Activated naive CD4-positive, alpha-beta T cell treated with anti-CD3 and anti-CD28 coated beads, Interleukin-2, amount 50 U/mL, for 72 hours (primary cell): Measurements from ENCODE around the gene ITPR2. TPM values are rescaled to one million over a fixed set of nuclear protein-coding genes. Genes with fewer than 3 reads are reported as not detected.
A peak's percentile ranks its signal among the peaks of the same experiment; 100 is the strongest.

ENCODE experiments used
- ATAC-seq, 2 donors: fragments of 150-1000 bp; cut with Tn5 transposase; 2 replicates each; pipeline ENCODE4 v1.10.0; 2021; ENCODE audit warnings: mild to moderate bottlenecking in 2 of 2, moderate library complexity in 2 of 2
- DNase-seq, 2 donors: peaks; one replicate each; pipeline ENCODE4 v3.0.0; 2021 to 2022; ENCODE audit warnings: low spot score in 2 of 2
- H3K27ac Mint-ChIP-seq, 2 donors: one replicate each; pipeline ENCODE4 v1.8.0; 2022; ENCODE audit warnings: mild to moderate bottlenecking in 2 of 2, mixed read lengths in 2 of 2
- H3K36me3 Mint-ChIP-seq, 2 donors: one replicate each; pipeline ENCODE4 v1.8.0; 2022; ENCODE audit warnings: mixed read lengths in 2 of 2
- H3K9me3 Mint-ChIP-seq, 2 donors: one replicate each; pipeline ENCODE4 v1.8.0; 2022; ENCODE audit warnings: mixed read lengths in 2 of 2
- total RNA-seq, 2 donors: library from RNA; stranded (reverse); gene quantifications; one replicate each; pipeline ENCODE4 v1.2.3, GENCODE V29; 2022

The ITPR2 gene
- total RNA-seq, 2 donors from 2014 or later = 44.6 to 46.1 TPM

DNA sequence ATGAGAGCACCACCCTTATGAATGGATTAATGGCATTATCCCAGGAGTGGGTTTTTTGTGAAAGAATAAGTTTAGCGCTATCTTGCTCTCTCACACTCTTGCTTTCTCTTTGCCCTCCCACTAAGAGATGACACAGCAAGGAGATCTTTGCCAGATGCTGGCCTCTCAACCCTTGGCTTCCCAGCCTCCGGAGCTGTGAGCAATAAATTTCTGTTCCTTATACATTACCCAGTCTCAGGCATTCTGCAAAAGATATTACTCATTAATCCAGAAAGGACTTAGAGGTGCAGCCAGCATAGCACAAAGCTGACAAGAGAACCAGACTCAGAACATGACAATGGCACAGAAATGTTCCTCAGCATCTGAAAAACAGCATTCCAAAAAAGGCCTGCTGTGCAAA is 190.6 kb downstream of the ITPR2 start:
- no peak for DNase-seq
- Mint-ChIP-seq H3K9me3 (peaks cover 0 to 4% of the 10 kb centered on the region in 2 donors), H3K27ac (no peak overlapping the region)

DNA sequence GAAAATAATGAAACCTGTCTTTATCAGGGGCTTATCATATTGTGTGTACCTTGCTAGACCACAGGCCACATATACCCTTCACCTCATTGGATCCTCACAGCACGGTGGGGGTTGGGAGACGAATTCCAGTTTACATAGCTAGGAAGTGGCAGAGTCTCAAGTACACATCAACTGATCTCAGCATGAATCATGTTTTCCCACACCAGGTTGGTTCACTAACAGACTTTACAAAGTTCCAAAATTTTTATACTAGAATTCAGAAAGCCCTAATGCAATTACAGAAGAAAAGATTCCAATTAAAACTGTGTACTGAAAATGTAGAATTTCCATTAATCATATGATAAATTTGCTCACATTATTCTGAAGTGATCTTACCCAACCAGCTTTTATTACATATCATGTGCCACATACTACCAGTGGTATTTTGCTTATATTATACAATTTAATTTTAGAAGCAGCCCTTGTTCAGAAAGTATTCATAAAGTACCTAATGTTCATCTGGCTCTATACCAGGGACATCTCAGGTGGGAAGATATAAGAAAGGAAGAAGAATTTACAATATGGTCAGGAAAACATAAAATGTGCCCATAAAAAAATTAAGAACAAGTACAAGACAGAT is 196.2 kb downstream of the ITPR2 start:
- DNase-seq (no peak), ATAC-seq (no peak)
- Mint-ChIP-seq H3K36me3 (peaks cover 0 to 5% of the 10 kb centered on the region in 2 donors), H3K27ac (no peak overlapping the region), H3K9me3 (no peaks in the 10 kb centered on the region)

More for the DNA sequence above, 190.6 kb downstream of the ITPR2 start:
- H3K36me3 Mint-ChIP-seq = peaks cover 6 to 16% of the 10 kb centered on the region in 2 donors
- no peak for ATAC-seq

DNA sequence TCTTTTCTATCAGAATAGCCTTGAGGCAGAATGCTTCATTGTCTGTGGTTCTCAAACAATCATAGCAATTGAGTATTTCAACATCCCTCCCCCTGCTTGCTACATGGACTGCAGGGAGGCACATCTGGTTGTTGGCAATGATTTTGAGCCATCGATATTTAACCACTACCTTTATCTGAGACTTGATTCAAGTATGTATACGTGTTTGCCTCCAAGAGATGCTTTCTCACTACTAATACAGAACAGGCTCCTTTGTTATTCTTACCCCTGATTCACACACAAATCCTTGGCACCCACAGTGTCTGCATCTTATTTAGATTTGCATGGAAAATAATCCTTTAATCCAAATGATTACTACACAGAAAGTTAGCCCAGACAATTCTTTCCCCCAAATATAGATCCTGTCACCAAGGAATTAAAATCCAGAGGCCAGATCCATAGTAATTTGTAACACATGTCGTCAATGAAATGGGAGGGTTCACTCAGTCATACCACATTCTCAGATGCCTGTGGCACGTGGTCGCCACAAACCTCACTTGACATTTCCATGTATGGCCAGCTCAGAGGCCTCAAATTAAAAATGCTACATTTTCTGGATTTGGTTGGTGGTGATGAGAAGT is 199.3 kb downstream of the ITPR2 start:
- Mint-ChIP-seq H3K9me3 (no peaks in the 10 kb centered on the region), H3K36me3 (peaks cover 0 to 10% of the 10 kb centered on the region in 2 donors), H3K27ac (no peak overlapping the region)
- ATAC-seq = peak; percentile 22 to 41
- no peak for DNase-seq

DNA sequence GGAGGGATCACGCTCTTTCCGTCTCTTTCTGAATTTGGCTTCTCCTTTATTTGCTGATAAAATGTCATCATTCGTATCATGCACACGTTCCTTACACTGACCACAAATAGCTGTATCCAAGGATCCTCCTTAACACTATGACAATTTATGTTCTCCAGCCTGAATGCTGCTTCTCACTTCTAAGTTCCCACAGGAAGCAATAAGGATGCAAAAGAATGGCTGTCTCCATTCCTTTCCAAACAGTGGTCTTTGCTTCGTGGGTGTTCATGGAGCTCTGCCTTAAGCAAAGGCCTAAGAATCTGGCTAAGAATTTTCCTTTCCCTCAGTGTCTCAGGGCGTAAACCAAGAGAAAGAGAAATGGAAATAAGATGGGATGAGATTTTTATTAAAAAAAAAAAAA is 200.2 kb downstream of the ITPR2 start:
- Mint-ChIP-seq H3K36me3 (peaks cover 0 to 16% of the 10 kb centered on the region in 2 donors), H3K9me3 (no peaks in the 10 kb centered on the region), H3K27ac (no peak overlapping the region)
- no peak for ATAC-seq
- no peak for DNase-seq

DNA sequence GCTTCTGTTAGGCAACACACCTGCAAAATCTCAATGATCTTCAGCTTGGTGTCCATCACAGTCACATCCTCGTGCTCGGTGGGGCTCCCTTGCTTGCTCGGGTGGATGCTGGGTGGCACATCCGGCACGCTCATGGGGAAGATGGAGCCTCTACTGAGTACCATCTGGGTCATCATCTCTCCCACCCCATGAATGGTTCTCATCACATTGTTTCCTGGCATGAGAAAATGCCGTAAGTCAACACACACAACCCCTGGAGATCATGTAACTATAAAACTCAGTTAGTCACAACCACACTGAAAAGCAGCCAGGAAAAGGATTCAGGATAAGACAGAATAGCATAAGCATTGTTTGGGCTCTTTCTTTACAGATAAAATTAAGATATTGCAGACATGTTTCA is 201.1 kb downstream of the ITPR2 start:
- Mint-ChIP-seq H3K9me3 (no peaks in the 10 kb centered on the region), H3K36me3 (peaks cover 0 to 22% of the 10 kb centered on the region in 2 donors), H3K27ac (no peak overlapping the region)
- DNase-seq (no peak), ATAC-seq (no peak)

DNA sequence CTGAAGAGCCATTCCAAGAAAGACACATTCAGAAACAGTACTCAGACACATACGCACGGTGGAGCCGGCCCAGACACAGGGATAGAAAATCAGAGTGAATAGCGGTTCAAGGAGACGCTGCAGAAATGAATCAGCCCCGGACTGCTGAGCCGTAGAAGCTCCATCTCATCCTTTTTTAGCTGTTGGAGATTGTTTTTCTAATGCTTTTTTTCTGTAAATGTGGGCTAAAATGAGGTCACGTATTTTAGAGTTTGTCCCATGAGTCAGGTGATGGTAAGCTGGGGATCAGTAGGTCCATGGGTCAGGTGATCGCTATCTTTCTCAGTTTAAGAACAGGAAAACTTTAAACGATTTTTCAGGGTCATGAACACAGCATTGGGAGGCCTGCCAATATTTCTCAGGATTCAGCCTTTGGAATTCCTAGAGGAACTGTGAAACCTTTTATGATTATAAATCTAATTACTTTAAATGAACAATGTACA is 202.4 kb downstream of the ITPR2 start:
- ATAC-seq (no peak), DNase-seq (no peak)
- no peak overlapping the region for H3K27ac Mint-ChIP-seq
- H3K9me3 Mint-ChIP-seq = no peaks in the 10 kb centered on the region
- peaks cover 9 to 22% of the 10 kb centered on the region in 2 donors for H3K36me3 Mint-ChIP-seq

DNA sequence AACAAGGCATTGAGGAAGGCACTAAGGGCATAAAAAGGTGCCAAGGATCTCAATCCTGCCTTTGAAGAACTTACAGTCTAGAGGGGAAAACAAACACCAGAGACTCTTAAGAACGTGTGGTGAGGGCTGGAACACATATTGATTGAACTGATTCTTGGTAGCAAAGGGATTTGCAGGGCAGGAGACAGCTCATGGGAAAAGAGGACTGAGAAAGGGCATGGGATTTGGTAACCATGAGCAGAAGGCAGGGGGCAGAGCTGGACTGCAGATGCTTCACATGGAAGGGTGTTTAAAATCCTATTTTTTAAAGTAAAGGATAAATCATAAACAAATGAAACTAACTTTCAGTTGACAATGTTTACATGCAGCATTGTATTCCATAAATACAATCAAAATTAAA is 203.1 kb downstream of the ITPR2 start:
- no peak for DNase-seq

DNA sequence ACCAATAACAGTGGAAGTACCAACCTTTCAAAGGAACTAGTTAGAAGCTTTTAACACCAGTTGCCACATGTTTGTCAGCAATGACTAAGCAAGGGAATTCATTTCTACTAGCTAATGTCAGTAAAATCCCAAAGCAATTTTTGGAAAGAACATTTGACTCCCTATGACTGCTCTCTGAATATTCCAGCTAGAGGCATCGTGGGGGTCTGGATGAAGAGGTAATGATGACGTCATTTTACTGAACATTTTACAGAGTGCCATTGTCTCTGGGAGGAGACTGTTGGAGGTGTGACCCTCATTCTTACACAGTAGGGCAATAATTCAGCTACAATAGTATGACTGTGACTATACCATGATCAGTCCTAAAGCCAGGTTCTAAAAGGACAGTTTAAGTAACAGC is 204.8 kb downstream of the ITPR2 start:
- Mint-ChIP-seq H3K27ac (no peak overlapping the region), H3K36me3 (peaks cover 9 to 27% of the 10 kb centered on the region in 2 donors), H3K9me3 (no peaks in the 10 kb centered on the region)
- no peak for ATAC-seq
- no peak for DNase-seq

More for the DNA sequence above, 203.1 kb downstream of the ITPR2 start:
- no peak for ATAC-seq
- H3K27ac Mint-ChIP-seq = peak overlapping the region in 1 of 2 donors; percentile 23
- H3K36me3 Mint-ChIP-seq = peaks cover 9 to 24% of the 10 kb centered on the region in 2 donors
- H3K9me3 Mint-ChIP-seq = no peaks in the 10 kb centered on the region

DNA sequence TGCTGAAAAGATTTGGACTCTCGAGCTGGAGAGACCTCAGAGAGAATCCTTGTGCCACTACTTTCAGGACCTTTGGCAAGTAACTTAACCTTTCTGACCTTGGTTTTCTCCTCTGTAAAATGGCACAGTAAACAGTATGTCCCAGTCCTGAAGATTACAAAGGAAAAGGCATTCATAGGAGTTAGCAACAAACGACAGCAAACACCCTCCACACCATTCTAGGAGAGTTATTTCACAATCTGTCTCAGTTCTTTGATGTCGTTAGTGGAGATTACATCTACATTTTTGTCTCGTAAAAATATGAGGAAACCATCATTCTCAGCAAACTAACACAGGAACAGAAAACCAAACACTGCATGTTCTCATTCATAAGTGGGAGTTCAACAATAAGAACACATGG is 205.7 kb downstream of the ITPR2 start:
- no peak for DNase-seq
- ATAC-seq = no peak
- Mint-ChIP-seq H3K9me3 (no peaks in the 10 kb centered on the region), H3K36me3 (peaks cover 9 to 29% of the 10 kb centered on the region in 2 donors), H3K27ac (no peak overlapping the region)

DNA sequence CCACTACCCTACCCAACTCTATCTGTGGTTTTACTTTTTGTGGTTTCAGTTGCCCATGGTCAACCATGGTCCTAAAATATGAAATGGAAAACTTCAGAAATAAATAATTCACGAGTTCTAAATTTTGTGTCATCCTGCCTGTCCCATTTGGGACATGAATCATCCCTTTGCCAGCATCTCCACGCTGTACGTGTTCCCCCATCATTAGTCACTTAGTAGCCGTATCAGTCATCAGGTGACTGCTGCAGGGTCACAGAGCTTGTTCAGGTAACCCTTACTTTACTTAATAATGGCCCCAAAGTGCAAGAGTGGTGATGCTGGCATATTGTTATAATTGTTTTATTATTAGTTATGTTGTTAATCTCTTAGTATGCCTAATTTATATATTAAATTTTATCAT is 209.9 kb downstream of the ITPR2 start:
- Mint-ChIP-seq H3K9me3 (no peaks in the 10 kb centered on the region), H3K36me3 (peaks cover 9 to 25% of the 10 kb centered on the region in 2 donors), H3K27ac (no peak overlapping the region)
- no peak for DNase-seq
- ATAC-seq = peak; percentile 84 to 98

DNA sequence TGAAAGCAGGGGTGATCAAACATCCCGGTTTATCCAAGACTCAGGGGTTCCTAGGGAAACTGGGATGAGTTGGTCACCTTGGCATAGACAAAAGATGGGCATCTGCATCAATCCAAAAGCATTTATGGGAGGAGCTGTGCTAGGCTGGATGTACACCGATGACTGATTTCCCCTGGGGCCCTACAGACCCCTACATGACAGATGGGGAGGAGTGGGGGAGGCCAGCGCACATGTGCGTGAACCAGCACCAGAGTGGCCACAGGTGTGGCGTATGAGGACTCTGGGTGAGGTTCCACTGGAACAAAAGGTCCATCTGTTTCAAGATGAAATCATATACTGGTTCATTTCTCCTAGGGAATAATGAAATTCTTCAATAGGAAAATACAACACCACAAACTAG is 210.4 kb downstream of the ITPR2 start:
- DNase-seq (no peak), ATAC-seq (no peak)
- peaks cover 9 to 24% of the 10 kb centered on the region in 2 donors for H3K36me3 Mint-ChIP-seq
- no peaks in the 10 kb centered on the region for H3K9me3 Mint-ChIP-seq
- no peak overlapping the region for H3K27ac Mint-ChIP-seq

DNA sequence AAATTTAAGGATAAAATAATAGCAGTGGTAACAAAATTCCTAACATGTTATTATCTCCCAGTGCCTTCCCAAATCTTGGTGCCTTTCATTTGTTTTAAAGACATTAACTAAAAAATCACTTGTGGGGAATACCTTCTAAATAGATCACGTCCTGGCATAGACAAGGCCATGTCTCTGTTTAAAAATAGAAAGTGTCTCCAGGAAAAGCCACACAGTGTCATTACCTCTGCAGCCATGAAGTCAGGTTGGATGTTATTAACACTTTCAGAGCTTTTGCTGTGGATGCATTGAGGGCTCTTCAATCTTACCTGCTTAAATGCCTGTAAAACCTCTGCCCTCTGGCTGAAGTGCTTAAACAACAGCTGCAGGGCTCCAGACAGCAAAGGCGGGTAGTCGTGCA is 211.1 kb downstream of the ITPR2 start:
- ATAC-seq (no peak), DNase-seq (no peak)
- H3K36me3 Mint-ChIP-seq = peaks cover 9 to 18% of the 10 kb centered on the region in 2 donors
- no peak overlapping the region for H3K27ac Mint-ChIP-seq
- no peaks in the 10 kb centered on the region for H3K9me3 Mint-ChIP-seq

DNA sequence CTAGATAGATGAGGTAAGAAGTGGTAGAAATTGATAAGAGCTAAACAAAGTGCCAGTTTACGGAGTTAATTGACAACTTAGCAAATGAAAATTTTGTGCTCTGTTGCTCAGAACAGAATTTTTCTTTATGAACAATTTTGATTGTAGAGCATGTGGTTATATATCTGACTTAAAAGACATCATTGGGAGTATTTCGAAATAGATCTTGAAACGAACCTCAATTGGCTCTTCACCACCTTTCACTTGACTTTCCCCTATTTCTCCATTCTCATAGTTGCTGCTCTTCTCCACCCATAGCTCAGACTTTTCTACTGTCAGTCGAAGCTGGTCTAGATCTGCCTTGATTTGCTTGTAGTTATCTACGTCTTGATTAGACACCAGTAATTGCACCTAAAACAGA is 212.1 kb downstream of the ITPR2 start:
- Mint-ChIP-seq H3K9me3 (no peaks in the 10 kb centered on the region), H3K27ac (no peak overlapping the region), H3K36me3 (peaks cover 2 to 18% of the 10 kb centered on the region in 2 donors)
- ATAC-seq = no peak
- DNase-seq = no peak

DNA sequence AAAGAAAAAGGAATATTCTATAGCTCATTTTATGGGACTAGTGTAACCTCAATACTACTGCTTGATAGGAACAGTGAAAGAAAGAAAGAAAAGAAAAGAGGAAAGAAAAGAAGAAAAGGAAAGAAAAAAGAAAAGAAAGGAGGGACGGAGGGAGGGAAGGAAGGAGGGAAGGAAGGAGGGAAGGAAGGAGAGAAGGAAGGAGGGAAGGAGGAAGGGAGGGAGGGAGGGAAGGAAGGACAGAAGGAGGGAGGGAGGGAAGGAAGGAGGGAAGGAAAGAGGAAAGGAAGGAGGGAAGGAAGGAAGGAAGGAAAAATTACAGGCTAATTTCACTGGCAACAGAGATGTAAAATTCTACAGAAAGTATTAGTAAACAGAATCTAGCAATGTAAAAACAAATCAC is 215.5 kb downstream of the ITPR2 start:
- H3K27ac Mint-ChIP-seq = no peak overlapping the region
- DNase-seq (no peak), ATAC-seq (no peak)
- peaks cover 0 to 13% of the 10 kb centered on the region in 2 donors for H3K36me3 Mint-ChIP-seq
- no peaks in the 10 kb centered on the region for H3K9me3 Mint-ChIP-seq

DNA sequence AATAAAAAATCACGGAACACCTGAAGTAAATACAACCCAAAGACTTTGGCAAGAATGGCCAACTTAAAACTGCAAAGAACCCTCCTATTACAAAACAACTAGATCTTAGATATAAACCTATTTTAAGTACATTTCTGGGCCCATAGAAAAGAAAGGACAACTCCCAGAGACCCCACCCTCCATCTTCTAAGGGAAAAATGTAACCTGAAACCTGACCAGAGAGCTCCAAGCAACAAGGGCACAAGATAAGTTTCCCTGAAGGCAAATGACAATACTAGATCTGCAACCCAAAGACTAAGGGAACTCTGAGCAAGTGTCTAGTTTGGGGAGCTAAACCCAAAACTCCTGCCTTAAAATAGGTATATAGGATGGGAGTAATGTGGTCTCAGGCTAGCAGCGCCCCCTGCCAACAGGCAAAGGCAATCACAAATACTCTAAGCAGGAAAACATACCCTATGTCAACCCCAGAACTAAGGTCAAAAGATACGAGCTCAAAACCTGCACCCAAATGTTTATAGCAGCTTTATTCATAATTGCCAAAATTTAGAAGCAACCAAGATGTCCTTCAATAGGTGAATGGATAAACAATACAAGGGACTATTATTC is 218.9 kb downstream of the ITPR2 start:
- Mint-ChIP-seq H3K27ac (no peak overlapping the region), H3K9me3 (no peaks in the 10 kb centered on the region), H3K36me3 (no peaks in the 10 kb centered on the region)
- ATAC-seq (no peak), DNase-seq (peak in 1 of 2 donors; percentile 22)

DNA sequence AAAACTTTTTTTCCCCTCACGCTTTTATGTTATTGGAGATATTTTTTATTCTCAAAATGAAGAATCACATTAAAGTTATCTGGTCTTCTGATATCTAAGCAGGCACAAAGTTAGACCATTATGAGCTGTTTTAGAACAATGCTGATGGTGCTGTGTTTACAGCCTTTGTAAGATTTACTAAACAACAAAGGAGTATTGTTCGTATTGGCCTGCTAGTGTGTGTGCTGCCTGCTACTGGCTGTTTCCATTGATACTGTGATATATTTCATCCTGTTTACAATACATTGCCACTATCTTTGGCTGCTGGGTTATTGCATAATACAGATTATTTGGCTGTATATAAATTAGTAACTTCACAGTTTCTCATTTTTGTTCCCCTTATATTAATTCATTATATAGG is 220.8 kb downstream of the ITPR2 start:
- no peak overlapping the region for H3K27ac Mint-ChIP-seq
- ATAC-seq (no peak), DNase-seq (no peak)
- H3K9me3 Mint-ChIP-seq = no peaks in the 10 kb centered on the region
- H3K36me3 Mint-ChIP-seq = no peaks in the 10 kb centered on the region

DNA sequence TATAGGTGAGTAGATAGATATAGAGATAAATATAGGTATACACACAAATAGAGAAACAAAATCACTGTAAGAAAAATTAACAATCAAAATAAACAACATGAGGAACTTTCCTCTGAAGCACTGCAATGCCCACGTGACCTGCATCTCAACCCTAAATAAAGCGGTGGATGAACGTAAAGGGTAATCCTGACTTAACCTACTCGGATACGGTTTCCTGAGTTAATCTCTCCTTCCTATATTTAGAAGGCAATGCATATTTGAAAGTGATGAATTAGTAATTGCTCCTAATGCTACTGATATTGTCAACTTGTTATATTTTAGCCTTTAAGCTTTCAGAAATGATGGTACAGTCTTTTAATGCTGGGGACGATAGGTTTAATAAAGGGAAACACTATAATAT is 221.4 kb downstream of the ITPR2 start:
- H3K27ac Mint-ChIP-seq = no peak overlapping the region
- H3K36me3 Mint-ChIP-seq = no peaks in the 10 kb centered on the region
- H3K9me3 Mint-ChIP-seq = no peaks in the 10 kb centered on the region
- DNase-seq = no peak
- no peak for ATAC-seq

DNA sequence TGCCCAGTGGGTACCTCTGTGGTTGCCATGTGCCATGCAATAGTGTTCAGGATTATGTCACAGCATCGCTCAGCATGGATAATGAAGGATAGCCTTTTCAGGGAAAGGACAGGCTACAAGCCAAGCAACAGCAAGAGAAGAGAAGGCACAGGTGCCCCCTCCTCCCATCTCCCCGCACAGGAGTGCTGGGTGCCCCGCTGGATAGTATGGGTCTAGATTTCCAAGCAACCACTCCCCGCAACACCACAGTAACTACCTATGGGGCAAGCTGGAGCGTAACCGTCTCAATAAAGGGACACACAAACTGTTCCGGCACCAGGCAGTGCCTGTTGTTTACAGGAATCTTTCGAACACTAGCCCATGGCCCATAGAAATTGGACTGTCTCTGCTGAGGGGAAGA is 222.2 kb downstream of the ITPR2 start:
- H3K36me3 Mint-ChIP-seq = no peaks in the 10 kb centered on the region
- DNase-seq (no peak), ATAC-seq (no peak)
- no peaks in the 10 kb centered on the region for H3K9me3 Mint-ChIP-seq
- H3K27ac Mint-ChIP-seq = no peak overlapping the region
